GM19023 (cell line): ENCODE measurements around the gene TMEM231.

Experiments used
- ATAC-seq: cut with Tn5 transposase; IDR thresholded peaks from one replicate; pipeline ENCODE4 v1.9.1; 2021; ENCODE audit warnings: mild to moderate bottlenecking, moderate library complexity; ENCODE audit not compliant: unreplicated experiment

Gene TMEM231

GRCh38 chr16:75494661-75495075 lies 61.4 kb downstream of the TMEM231 start:
- ATAC-seq, result peak; percentile 15

- ATAC-seq, result no peak
Measured at GRCh38 chr16:75494184-75494583, 61.9 kb downstream of the TMEM231 start.

- no peak for ATAC-seq
Measured at GRCh38 chr16:75491876-75492275, 64.2 kb downstream of the TMEM231 start.

GRCh38 chr16:75488322-75488721 lies 67.7 kb downstream of the TMEM231 start:
- ATAC-seq, result no peak
